Activated T-helper 2 cell treated with anti-CD3 and anti-CD28 coated beads, Interferon-gamma antibody, Interleukin-2, Interleukin-4, amounts not matched to agents 10 μg/mL and 5 μg/mL and 100 μg/mL, durations not matched to agents 14 hours and 24 hours and 36 hours (primary cell): Measurements from ENCODE around the gene DLEC1. TPM values are rescaled to one million over a fixed set of nuclear protein-coding genes. Genes with fewer than 3 reads are reported as not detected.

Source experiments
- DNase-seq: peaks from one replicate; pipeline ENCODE4 v3.0.0; 2021; ENCODE audit warnings: low spot score
- H3K27ac Mint-ChIP-seq: one replicate; pipeline ENCODE4 v1.8.0; 2021; ENCODE audit warnings: mixed read lengths
- H3K27me3 Mint-ChIP-seq: one replicate; pipeline ENCODE4 v1.8.0; 2021; ENCODE audit warnings: low read depth, mixed read lengths
- H3K36me3 Mint-ChIP-seq: one replicate; pipeline ENCODE4 v1.8.0; 2021; ENCODE audit warnings: low read depth, mixed read lengths
- H3K4me1 Mint-ChIP-seq: one replicate; pipeline ENCODE4 v1.8.0; 2021; ENCODE audit warnings: low read depth, mixed read lengths
- H3K4me3 Mint-ChIP-seq: one replicate; pipeline ENCODE4 v1.8.0; 2021; ENCODE audit warnings: low read depth, mild to moderate bottlenecking, moderate library complexity, mixed read lengths
- H3K9me3 Mint-ChIP-seq: one replicate; pipeline ENCODE4 v1.8.0; 2021; ENCODE audit warnings: mixed read lengths
- intact Hi-C: fragments of 100-400 bp; cut with micrococcal nuclease; formaldehyde crosslinking; loops from one replicate; pipeline ENCODE4 v1.15.1; 2023
- total RNA-seq: library from RNA; stranded (reverse); gene quantifications from 2 replicates; pipeline ENCODE4 v1.2.3, GENCODE V29; 2022

Gene DLEC1
- total RNA-seq, 1 donor from 2014 or later: 0.16 TPM

DNA sequence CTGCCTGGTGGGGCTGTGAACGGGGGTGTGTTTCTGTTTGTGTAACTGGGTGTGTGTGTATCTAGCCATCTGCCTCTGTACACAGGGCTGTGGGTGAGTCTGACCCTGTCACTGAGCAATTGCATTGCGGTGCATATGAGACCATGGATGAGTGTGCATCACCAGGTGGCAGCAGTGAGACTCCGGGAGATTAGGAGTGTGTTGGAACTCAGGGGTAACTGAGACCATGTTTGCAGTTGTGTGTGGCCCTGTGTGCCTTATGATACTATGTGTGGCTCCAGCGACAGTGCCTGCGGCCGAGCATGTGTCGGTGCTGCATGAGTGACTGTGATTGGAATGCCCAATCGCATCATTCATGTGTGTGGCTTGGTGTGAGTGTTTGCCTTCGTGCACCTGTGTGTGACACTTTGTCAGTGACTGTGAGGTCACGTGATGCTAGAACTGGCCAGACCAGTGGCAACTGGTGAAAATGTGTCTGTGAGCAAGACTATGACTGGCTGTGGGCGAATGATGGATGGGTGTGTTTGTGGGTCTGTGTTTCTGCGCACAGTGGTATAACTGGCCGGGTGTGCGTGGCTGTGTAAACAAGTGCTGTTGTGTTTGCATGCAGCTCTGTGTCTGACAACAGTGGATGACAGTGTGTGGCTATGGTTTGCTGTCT lies 34.5 kb upstream of the DLEC1 start:
- Mint-ChIP-seq H3K9me3 (no peaks in the 10 kb centered on the region), H3K4me3 (no peak overlapping the region), H3K36me3 (peaks cover 34% of the 10 kb centered on the region), H3K27ac (peak overlapping the region; percentile 14), H3K27me3 (no peaks in the 10 kb centered on the region), H3K4me1 (peaks cover 11% of the 10 kb centered on the region)
- intact Hi-C loops: no loop called here
- DNase-seq: no peak

DNA sequence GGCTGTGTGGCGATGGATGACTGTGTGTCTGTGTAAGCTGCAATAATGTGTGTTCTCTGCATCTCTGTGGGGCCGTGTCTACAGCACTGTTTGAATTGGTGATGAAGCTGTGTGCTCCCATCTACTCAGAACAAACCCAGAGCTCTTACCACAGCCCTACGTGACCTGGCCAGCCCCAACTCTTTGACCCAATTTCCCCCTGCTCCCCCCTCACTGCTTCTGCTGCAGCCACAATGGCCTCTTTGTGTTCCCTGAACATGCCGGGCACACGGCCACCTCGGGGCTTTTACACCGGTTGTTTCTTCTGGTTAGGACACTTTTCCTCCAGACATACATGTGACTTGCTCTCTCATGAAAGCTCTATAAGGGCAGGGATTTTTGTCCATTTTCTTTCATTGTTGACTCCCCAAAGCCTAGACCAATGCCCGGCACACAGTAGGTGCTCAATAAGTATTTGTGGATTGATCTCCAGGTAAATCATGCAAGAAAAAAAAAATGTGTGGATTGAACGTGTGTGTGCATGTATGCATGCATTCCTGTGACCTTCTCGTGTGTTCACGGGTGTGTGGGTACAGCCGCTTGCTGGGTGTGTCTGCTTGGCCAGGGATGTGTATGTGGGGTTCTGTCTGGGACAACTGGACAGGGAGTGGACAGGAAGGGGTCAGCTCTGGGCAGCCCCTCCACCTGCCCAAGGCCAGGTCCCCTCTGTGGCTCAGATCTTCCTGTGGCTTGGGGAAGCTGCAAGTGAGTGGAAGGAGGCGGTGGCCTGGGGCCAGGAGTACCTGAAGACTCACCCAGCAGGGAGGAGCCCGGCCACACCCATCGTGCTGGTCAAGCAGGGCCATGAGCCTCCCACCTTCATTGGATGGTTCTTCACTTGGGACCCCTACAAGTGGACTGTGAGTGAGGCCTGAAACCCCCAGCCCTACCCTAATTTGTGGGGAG lies 33.7 kb upstream of the DLEC1 start:
- peaks cover 11% of the 10 kb centered on the region for H3K4me1 Mint-ChIP-seq
- H3K9me3 Mint-ChIP-seq: no peaks in the 10 kb centered on the region
- H3K27ac Mint-ChIP-seq: no peak overlapping the region
- no peak overlapping the region for H3K4me3 Mint-ChIP-seq
- H3K27me3 Mint-ChIP-seq: no peaks in the 10 kb centered on the region
- DNase-seq: no peak
- intact Hi-C loops: no loop called here
- peaks cover 25% of the 10 kb centered on the region for H3K36me3 Mint-ChIP-seq

DNA sequence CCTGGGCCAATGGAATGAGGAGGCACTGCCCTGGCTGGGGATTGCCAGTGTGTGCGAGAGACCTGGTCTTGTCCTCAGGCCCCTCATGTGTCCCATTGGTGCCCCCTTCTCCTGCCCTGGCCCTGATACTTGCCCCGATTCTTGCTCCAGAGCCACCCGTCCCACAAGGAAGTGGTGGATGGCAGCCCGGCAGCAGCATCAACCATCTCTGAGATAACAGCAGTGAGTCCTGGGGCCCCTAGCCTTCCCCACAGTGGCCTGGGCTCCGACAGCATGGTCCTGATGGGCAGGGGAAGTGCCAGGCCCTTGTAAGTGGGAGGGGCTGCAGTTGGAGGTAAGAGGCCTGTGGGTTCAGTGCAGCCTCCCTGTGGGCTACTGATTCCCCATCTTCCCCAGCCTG lies 33.0 kb upstream of the DLEC1 start:
- Mint-ChIP-seq H3K27ac (no peak overlapping the region), H3K36me3 (peaks cover 24% of the 10 kb centered on the region), H3K4me1 (peaks cover 11% of the 10 kb centered on the region), H3K9me3 (no peaks in the 10 kb centered on the region), H3K27me3 (no peaks in the 10 kb centered on the region), H3K4me3 (no peak overlapping the region)
- intact Hi-C loops: no loop called here
- no peak for DNase-seq

DNA sequence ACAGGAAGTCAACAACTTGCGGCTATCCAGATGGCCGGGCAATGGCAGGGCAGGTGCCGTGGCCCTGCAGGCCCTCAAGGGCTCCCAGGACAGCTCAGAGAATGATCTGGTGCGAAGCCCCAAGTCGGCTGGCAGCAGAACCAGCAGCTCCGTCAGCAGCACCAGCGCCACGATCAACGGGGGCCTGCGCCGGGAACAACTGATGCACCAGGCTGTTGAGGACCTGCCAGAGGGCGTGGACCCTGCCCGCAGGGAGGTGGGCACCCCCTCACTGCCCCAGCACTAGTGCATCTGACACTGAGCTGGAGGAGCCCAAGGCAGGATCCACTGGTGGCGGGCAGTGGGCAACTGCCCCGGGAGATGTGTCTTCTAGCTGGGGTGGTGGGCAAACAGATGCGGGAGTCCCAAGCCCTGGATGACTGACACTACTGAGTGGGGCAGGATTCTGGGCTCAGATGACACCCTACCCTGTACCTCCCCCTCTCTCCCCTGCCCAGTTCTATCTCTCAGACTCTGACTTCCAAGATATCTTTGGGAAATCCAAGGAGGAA lies 32.5 kb upstream of the DLEC1 start:
- H3K9me3 Mint-ChIP-seq: no peaks in the 10 kb centered on the region
- no peak overlapping the region for H3K4me3 Mint-ChIP-seq
- peaks cover 11% of the 10 kb centered on the region for H3K4me1 Mint-ChIP-seq
- DNase-seq: no peak
- H3K27ac Mint-ChIP-seq: no peak overlapping the region
- intact Hi-C loops: no loop called here
- peaks cover 24% of the 10 kb centered on the region for H3K36me3 Mint-ChIP-seq
- no peaks in the 10 kb centered on the region for H3K27me3 Mint-ChIP-seq

DNA sequence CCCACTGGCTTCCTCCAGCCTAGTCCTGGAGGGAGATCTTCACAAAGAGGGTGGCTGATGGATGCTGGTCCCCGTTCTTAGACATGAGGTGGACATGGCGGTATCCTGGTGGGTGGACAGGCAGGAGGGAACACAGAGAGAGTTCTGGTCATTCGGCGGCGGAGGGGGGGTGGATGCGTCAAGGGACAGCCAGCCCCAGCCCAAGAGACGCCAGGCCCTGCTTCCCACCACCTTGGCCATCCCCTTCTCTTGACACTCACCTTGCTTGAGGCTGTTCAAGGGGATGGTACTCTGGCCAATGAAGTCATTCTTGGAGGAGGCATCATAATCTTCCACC lies 31.3 kb upstream of the DLEC1 start:
- DNase-seq: no peak
- no peaks in the 10 kb centered on the region for H3K9me3 Mint-ChIP-seq
- H3K4me3 Mint-ChIP-seq: no peak overlapping the region
- peaks cover 21% of the 10 kb centered on the region for H3K36me3 Mint-ChIP-seq
- intact Hi-C loops: no loop called here
- H3K27ac Mint-ChIP-seq: no peak overlapping the region
- no peaks in the 10 kb centered on the region for H3K27me3 Mint-ChIP-seq
- H3K4me1 Mint-ChIP-seq: peaks cover 11% of the 10 kb centered on the region

DNA sequence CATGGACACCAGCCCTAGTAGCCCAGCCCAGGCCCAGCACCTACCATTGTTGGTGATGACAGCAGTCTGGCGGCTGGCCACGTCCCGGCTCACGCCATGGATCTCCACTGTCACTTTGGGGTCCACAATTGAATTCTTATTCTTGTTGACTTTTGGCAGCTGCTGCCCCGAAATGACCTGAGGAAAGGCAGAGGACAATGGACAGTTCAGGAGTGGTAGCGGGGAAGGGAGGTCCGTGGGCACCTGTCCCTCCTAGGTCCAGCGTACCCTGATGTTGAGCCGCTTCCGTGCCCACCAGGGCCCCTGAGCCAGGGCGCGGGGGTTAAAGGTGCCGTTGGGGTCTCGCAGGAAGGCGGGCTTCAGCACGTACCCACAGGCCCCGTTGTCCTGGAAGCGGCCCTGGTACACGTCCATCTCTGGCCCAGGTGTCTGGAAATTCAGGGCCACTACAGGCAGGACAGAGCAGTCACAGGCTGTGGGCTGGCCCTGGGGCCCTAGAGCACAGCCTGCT lies 30.8 kb upstream of the DLEC1 start:
- DNase-seq: no peak
- Mint-ChIP-seq H3K4me3 (no peak overlapping the region), H3K27me3 (no peaks in the 10 kb centered on the region), H3K36me3 (peaks cover 18% of the 10 kb centered on the region), H3K4me1 (peaks cover 8% of the 10 kb centered on the region), H3K9me3 (no peaks in the 10 kb centered on the region), H3K27ac (no peak overlapping the region)
- intact Hi-C loops: no loop called here

DNA sequence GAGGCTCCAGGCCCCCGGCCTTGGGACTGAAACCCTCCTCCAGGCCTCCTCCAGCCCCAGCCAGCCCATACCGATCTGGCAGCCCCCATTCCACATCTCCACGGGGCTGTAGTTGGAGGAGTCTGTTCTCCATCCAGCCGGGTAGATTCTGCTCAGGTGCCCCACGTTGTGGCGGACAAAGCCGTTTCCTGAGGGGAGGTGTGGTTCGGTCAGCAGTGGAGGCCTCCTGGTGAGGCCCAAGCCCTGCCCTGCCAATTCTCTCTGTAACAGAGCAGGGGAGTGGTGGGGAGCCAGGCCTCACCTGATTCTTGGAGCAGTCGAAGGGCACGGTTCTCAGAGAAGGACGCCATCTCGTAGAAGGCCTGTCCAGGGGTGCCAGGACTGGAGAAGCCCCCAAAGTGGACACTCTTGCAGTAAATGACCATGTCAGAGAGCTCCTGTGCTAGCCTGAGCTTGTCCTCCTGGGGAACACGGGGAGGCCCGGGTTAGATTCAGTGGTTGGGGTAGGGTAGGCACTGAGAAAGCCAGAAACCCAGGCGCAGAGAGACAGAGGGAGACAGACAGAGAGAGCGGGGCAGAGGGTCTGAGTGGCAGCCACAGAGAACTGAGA lies 29.9 kb upstream of the DLEC1 start:
- DNase-seq: no peak
- Mint-ChIP-seq H3K27me3 (no peaks in the 10 kb centered on the region), H3K36me3 (peaks cover 18% of the 10 kb centered on the region), H3K9me3 (no peaks in the 10 kb centered on the region), H3K4me3 (no peak overlapping the region), H3K4me1 (peaks cover 8% of the 10 kb centered on the region), H3K27ac (no peak overlapping the region)
- intact Hi-C loops: no loop called here

DNA sequence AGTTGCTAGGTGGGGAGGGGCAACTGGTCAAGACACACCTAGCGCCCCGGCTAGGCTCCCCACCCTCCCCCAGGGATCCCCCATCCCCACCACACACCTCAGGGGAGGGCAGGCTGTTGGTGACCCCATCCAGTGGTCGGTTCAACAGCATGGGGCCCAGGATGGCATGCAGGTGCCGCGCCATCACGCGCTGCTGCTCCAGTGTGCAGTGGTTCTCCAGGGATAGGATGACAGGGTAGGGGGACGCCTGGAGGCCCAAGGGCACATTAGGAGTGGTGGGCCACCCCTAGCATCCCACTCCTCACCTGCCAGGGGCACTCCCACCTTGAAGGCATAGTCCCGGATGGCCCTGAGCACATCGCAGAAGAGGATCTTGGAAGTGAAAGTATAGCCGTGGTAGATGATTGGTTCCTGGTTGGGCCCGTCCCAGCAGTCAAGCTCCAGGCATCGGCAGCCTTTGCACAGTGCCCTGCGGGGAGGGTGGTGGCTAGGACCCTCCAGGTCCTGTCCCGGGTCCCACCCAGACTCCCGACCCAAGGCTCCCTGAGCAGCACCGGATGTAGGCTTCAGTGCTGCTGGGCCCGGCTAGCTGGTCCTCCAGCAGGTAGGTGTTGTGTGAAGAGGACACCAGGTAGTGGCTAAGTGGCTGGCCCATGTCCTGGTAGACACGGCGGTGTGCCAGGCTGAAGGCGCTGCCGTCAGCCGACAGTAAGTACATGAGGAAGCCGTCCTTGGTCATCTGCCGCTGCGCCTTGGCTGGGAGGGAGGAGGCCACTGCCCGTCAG lies 29.0 kb upstream of the DLEC1 start:
- Mint-ChIP-seq H3K9me3 (no peaks in the 10 kb centered on the region), H3K36me3 (peaks cover 17% of the 10 kb centered on the region), H3K4me3 (no peak overlapping the region), H3K27ac (no peak overlapping the region), H3K27me3 (no peaks in the 10 kb centered on the region), H3K4me1 (no peaks in the 10 kb centered on the region)
- no peak for DNase-seq
- intact Hi-C loops: no loop called here

DNA sequence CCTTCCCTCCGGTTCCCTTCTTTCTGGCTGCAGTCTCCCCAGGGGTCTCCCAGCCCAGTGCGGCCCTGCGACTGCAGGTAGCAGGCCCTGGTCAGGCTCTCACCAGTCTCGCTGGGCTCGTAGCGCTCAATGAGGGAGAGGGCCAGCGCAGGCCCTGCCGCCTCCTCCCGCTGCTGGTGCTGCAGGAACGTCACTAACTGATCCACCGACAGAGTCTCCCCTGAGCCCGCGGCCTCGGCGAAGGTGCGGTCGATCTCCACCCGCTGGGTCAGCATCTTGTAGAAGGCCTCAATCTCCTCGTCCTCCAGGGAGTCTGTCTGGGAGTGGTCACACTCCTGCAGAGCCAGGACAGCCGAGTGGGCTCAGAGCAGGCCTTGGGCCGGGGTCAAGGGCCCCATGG lies 27.9 kb upstream of the DLEC1 start:
- H3K9me3 Mint-ChIP-seq: no peaks in the 10 kb centered on the region
- peaks cover 21% of the 10 kb centered on the region for H3K36me3 Mint-ChIP-seq
- no peak overlapping the region for H3K27ac Mint-ChIP-seq
- H3K27me3 Mint-ChIP-seq: no peaks in the 10 kb centered on the region
- H3K4me1 Mint-ChIP-seq: no peaks in the 10 kb centered on the region
- no peak for DNase-seq
- intact Hi-C loops: no loop called here
- H3K4me3 Mint-ChIP-seq: no peak overlapping the region

DNA sequence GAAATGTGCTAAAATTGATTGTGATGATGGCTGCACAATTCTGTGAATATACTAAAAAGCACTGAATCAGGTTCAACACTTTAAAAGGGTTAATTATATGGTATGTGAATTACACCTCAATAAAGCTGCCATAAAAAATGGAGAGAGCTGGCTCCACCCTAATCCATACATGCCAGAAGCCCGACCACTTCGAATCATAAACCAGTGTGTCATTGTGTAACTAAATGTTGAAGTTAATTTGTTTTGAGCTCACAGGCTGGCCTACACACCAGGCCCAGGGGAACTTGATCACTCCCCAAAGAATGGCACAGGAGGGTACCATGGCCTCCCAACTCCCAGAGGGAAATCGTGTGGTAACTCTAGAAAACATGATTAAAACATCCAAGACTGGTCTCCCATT lies 23.5 kb upstream of the DLEC1 start:
- Mint-ChIP-seq H3K36me3 (peaks cover 27% of the 10 kb centered on the region), H3K27me3 (no peaks in the 10 kb centered on the region), H3K4me1 (no peaks in the 10 kb centered on the region), H3K9me3 (no peaks in the 10 kb centered on the region), H3K4me3 (no peak overlapping the region), H3K27ac (no peak overlapping the region)
- intact Hi-C loops: no loop called here
- no peak for DNase-seq

DNA sequence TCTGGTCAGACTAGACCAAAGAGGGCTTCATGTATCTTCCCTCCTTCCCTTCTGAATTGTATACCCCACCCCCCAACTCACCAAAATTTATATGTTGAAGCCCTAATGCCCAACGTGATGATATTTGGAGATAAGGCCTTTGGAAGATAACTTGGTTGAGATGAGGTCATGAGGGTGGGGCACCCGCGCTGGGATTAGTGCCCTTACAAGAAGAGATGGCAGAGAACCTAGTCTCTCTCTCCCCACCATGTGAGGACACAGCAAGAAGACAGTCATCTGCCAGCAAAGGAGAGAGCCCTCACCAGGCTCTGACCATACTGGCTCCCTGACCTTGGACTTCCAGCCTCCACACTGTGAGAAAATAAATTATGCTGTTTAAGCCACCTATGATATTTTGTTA lies 23.0 kb upstream of the DLEC1 start:
- no peak for DNase-seq
- intact Hi-C loops: no loop called here
- H3K4me3 Mint-ChIP-seq: no peak overlapping the region
- peaks cover 2% of the 10 kb centered on the region for H3K4me1 Mint-ChIP-seq
- no peaks in the 10 kb centered on the region for H3K9me3 Mint-ChIP-seq
- no peak overlapping the region for H3K27ac Mint-ChIP-seq
- H3K27me3 Mint-ChIP-seq: no peaks in the 10 kb centered on the region
- peaks cover 27% of the 10 kb centered on the region for H3K36me3 Mint-ChIP-seq

DNA sequence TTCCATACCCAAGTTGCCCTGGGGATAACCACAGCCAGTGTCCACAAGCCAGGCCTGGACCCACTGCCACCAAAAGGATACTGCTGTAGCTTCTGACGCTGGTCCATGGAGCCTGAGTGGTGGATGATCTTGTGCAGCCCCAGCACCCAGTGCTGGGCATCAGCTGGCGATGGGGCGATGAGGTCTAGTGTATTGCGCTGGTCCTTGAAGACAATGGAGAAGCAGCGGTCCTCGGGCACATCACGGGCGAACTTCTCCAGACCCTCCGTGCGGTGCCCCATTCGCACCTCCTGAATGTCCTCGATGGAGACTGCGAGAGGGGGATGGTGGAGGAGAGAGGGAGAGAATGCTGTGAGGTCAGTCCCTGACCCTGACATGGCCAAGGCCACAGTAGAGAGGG lies 22.6 kb upstream of the DLEC1 start:
- H3K27me3 Mint-ChIP-seq: no peaks in the 10 kb centered on the region

More for the DNA sequence above, 22.6 kb upstream of the DLEC1 start:
- Mint-ChIP-seq H3K36me3 (peaks cover 27% of the 10 kb centered on the region), H3K27ac (no peak overlapping the region), H3K9me3 (no peaks in the 10 kb centered on the region), H3K4me3 (no peak overlapping the region), H3K4me1 (peaks cover 3% of the 10 kb centered on the region)
- intact Hi-C loops: no loop called here
- DNase-seq: no peak
